Osteoblast (primary cell): ENCODE data around the gene KIAA1671. TPM values are rescaled to one million over a fixed set of nuclear protein-coding genes. Genes with fewer than 3 reads are reported as not detected.

ENCODE experiments used
- DNase-seq: peaks from one replicate; pipeline ENCODE4 v3.0.0; 2011; ENCODE audit warnings: low spot score, mixed read lengths; ENCODE audit not compliant: insufficient read length; ENCODE audit errors: missing footprints
- H2AFZ ChIP-seq: 2 replicates; pipeline ENCODE4 v1.6.0; 2011; ENCODE audit warnings: mild to moderate bottlenecking, low read length
- H3K27ac ChIP-seq: 2 replicates; pipeline ENCODE4 v1.5.1; 2011; ENCODE audit warnings: mild to moderate bottlenecking, low read depth, low read length, moderate library complexity
- H3K27me3 ChIP-seq: 2 replicates; pipeline ENCODE4 v1.6.0; 2012; ENCODE audit warnings: mild to moderate bottlenecking, control low read depth, inconsistent platforms, low read length, moderate library complexity; ENCODE audit not compliant: insufficient read depth
- H3K36me3 ChIP-seq: 2 replicates; pipeline ENCODE4 v1.5.1; 2011; ENCODE audit warnings: mild to moderate bottlenecking, low read length, control low read depth, moderate library complexity; ENCODE audit not compliant: insufficient read depth
- H3K4me1 ChIP-seq: 2 replicates; pipeline ENCODE4 v1.5.1; 2011; ENCODE audit warnings: mild to moderate bottlenecking, low read length, control low read depth, moderate library complexity; ENCODE audit not compliant: insufficient read depth
- H3K4me2 ChIP-seq: 2 replicates; pipeline ENCODE4 v1.6.0; 2011; ENCODE audit warnings: mild to moderate bottlenecking, low read length; ENCODE audit not compliant: insufficient read depth
- H3K4me3 ChIP-seq: fragments of 200-600 bp; sonication (generic); 3 replicates; pipeline ENCODE4 v1.5.1; 2012; ENCODE audit warnings: mild to moderate bottlenecking, low read length, inconsistent platforms; ENCODE audit not compliant: insufficient read depth
- H3K79me2 ChIP-seq: 2 replicates; pipeline ENCODE4 v1.6.0; 2012; ENCODE audit warnings: mild to moderate bottlenecking, low read length, control low read depth, inconsistent platforms; ENCODE audit not compliant: insufficient read depth
- H3K9me3 ChIP-seq: 2 replicates; pipeline ENCODE4 v1.5.1; 2011; ENCODE audit warnings: low read depth, low read length, control low read depth
- H4K20me1 ChIP-seq: 2 replicates; pipeline ENCODE4 v1.6.0; 2012; ENCODE audit warnings: mild to moderate bottlenecking, low read length, control low read depth; ENCODE audit not compliant: insufficient read depth
- total RNA-seq: library from RNA; depleted of rRNA; stranded (reverse); fragments of >200 nt; gene quantifications from 2 replicates; pipeline ENCODE4 v1.2.3, GENCODE V29; 2012
- TF ChIP-seq, protein P1 (sequence below): IDR thresholded peaks from 2 replicates; pipeline ENCODE4 v1.5.1; 2011; ENCODE audit warnings: mild to moderate bottlenecking, low read depth, low read length, moderate library complexity; ENCODE audit errors: extremely low read depth

The KIAA1671 gene
- total RNA-seq, 1 donor = 16.6 TPM

GRCh38 chr22:25083807-25084200 is 131.3 kb downstream of the KIAA1671 start:
- Histone ChIP-seq H2AFZ (no peak overlapping the region), H4K20me1 (peaks cover 29% of the 10 kb centered on the region), H3K79me2 (no peaks in the 10 kb centered on the region), H3K4me1 (peaks cover 2% of the 10 kb centered on the region), H3K4me3 (no peak overlapping the region), H3K27ac (no peak overlapping the region), H3K9me3 (no peaks in the 10 kb centered on the region), H3K4me2 (no peak overlapping the region), H3K36me3 (no peaks in the 10 kb centered on the region), H3K27me3 (no peaks in the 10 kb centered on the region)
- TF ChIP-seq, protein P1, sequence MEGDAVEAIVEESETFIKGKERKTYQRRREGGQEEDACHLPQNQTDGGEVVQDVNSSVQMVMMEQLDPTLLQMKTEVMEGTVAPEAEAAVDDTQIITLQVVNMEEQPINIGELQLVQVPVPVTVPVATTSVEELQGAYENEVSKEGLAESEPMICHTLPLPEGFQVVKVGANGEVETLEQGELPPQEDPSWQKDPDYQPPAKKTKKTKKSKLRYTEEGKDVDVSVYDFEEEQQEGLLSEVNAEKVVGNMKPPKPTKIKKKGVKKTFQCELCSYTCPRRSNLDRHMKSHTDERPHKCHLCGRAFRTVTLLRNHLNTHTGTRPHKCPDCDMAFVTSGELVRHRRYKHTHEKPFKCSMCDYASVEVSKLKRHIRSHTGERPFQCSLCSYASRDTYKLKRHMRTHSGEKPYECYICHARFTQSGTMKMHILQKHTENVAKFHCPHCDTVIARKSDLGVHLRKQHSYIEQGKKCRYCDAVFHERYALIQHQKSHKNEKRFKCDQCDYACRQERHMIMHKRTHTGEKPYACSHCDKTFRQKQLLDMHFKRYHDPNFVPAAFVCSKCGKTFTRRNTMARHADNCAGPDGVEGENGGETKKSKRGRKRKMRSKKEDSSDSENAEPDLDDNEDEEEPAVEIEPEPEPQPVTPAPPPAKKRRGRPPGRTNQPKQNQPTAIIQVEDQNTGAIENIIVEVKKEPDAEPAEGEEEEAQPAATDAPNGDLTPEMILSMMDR = no peak
- no peak for DNase-seq

DNA sequence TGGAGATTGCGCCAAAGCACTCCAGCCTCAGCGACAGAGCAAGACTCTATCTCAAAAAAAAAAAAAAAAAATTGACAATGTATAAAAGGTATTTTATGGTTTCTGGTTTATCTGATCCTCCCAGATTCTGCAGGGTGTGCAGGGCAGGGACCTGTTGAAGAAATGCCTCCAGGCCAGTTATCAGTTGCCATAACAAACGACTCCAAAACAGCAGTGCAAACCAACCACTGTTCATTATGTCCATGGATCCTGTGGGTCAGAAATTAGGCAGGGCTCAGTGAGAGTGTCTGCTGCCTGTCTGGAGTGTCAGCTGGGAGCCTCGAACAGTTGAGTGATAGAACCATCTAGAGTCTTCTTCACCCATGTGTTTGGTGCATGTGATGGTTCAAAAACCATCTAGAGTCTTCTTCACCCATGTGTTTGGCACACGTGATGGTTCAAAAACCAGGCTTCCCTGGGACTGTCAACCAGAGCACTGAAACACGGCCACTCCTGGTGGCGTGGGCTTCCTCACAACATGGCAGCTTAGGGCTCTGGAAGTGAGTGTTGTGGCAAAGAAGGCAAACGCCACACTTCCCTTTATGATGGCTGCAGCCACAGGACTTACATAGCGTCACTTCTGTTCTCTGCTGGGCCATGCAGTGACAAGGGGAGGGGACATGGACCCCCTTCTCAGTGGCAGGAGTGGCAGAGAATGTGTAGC is 132.0 kb downstream of the KIAA1671 start:
- Histone ChIP-seq H3K27me3 (no peaks in the 10 kb centered on the region), H2AFZ (no peak overlapping the region), H3K79me2 (no peaks in the 10 kb centered on the region), H3K4me1 (peaks cover 2% of the 10 kb centered on the region), H3K36me3 (no peaks in the 10 kb centered on the region), H3K9me3 (no peaks in the 10 kb centered on the region), H3K4me3 (no peak overlapping the region), H3K4me2 (no peak overlapping the region), H3K27ac (no peak overlapping the region), H4K20me1 (peaks cover 26% of the 10 kb centered on the region)
- TF ChIP-seq, protein P1 = no peak
- DNase-seq = no peak

GRCh38 chr22:25085156-25085555 is 132.6 kb downstream of the KIAA1671 start:
- Histone ChIP-seq H3K4me2 (no peak overlapping the region), H3K79me2 (no peaks in the 10 kb centered on the region), H3K9me3 (no peaks in the 10 kb centered on the region), H2AFZ (no peak overlapping the region), H3K4me1 (peaks cover 2% of the 10 kb centered on the region), H3K36me3 (no peaks in the 10 kb centered on the region), H3K4me3 (no peak overlapping the region), H3K27ac (no peak overlapping the region), H3K27me3 (no peaks in the 10 kb centered on the region), H4K20me1 (peaks cover 20% of the 10 kb centered on the region)
- no peak for DNase-seq
- TF ChIP-seq, protein P1 = no peak

DNA sequence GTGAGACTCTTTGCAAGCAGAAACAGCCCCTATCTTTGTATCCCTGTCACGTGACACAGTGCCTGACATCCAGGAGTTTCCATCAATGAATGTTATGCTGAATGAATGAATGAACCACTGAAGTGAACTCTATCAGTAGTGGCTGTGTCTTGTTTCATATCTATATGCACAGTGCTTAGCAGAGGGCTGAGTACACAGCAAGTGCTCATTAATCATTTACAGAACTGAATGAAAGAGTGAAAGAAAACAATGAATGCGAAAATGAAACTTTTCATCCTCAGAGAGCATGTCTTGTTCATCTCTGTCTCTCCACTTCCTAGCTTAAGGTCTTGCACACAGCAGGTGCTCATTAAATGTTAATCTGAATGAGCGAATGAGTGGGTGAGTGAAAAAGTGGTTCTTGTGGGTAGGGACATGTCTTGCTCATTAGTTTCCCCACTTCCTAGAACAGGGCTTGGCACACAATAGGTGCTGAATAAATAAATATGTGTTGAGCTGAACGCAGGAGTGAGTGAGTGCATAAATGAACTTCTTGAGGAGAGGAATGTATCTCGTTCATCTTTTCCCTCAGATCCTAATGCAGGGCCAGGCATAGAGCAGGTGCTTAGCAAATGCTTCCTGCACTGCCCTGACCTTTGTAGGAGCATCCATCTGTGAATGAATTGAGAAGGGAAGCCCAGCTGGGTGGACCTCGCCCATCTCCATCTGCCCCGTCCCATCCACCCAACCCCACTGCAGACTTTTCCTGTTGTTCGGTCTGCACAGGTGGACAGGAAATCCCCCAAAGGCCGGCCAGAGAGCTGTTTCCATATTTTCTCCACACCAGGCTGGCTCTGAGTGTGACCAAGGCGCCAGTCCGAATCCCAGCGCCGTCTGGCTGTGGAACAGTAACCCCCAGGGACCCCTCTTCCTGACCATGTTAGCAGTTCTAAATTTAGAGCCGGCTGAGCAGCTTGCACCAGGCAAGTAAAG is 133.7 kb downstream of the KIAA1671 start:
- Histone ChIP-seq H3K4me2 (peak overlapping the region; percentile 33), H3K27ac (no peak overlapping the region), H3K9me3 (no peaks in the 10 kb centered on the region), H4K20me1 (peaks cover 18% of the 10 kb centered on the region), H3K4me3 (no peak overlapping the region), H3K79me2 (no peaks in the 10 kb centered on the region), H3K4me1 (peaks cover 2% of the 10 kb centered on the region), H2AFZ (no peak overlapping the region), H3K27me3 (no peaks in the 10 kb centered on the region), H3K36me3 (no peaks in the 10 kb centered on the region)
- TF ChIP-seq, protein P1 = no peak
- DNase-seq = peak; percentile 72
